ENCODE results near the gene OSBPL10.
"Not testable (repeated sequence)": the region's sequence is repeated elsewhere in the genome, so short reads cannot be mapped to it uniquely, and the experiment has no call there.

The OSBPL10 gene, protein sequence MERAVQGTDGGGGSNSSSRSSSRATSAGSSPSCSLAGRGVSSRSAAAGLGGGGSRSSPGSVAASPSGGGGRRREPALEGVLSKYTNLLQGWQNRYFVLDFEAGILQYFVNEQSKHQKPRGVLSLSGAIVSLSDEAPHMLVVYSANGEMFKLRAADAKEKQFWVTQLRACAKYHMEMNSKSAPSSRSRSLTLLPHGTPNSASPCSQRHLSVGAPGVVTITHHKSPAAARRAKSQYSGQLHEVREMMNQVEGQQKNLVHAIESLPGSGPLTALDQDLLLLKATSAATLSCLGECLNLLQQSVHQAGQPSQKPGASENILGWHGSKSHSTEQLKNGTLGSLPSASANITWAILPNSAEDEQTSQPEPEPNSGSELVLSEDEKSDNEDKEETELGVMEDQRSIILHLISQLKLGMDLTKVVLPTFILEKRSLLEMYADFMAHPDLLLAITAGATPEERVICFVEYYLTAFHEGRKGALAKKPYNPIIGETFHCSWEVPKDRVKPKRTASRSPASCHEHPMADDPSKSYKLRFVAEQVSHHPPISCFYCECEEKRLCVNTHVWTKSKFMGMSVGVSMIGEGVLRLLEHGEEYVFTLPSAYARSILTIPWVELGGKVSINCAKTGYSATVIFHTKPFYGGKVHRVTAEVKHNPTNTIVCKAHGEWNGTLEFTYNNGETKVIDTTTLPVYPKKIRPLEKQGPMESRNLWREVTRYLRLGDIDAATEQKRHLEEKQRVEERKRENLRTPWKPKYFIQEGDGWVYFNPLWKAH

DNA sequence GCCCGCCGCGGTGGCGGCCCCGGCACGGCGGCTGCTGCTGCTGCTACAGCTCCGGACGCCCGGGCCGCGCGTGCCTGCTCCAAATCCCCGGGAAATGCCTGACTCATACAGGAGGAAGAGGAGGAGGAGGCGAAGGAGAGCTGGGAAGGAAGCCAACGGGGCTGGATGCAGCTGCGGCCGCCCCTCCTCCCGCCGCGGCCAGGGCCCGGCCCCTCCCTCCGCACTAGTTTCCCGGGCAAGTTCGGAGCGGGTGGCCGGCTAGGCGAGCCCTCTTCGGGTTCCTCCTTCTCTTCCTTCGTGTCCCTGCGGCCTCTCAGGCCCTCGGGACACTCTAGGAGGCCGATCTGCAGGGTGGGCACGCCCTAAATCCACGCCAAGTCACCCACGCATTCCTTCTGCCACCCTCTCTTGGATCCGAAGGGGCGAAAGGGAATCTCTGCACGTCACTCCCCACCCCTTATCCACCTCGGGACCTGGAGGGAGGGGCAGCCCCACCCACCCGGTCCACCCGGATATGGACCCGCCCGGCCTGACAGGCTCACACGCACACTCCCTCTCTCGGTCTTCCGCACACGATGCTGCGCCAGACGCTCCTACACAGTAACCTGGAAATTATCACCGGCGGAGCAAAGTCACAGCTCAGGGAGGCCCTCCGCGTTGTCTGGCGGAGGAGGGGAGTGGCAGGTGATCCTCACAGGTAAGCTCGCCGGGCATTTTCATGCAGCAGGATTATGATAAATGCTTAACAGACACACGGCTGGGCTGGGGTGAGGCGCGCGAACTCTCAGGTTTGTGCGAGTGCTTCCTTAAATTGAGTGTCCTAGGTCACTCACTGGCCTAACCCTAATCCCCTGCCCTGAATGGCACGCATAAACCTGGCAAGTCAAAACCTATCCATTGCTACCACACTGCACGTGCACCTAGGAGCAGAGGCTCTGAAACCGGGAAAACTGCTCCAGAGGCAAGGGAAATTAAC, at the start of gene OSBPL10, which contains the start of gene ZNF860:
Gene OSBPL10 (minus strand): TSS at position 57 of the 976 bp plus-strand sequence. CDS start 83 bp downstream, outside the sequence.
Gene ZNF860 (plus strand): TSS at position 545 of the 976 bp plus-strand sequence. CDS start 7,330 bp downstream, outside the sequence.
- DNase-seq: peak; percentile 14

DNA sequence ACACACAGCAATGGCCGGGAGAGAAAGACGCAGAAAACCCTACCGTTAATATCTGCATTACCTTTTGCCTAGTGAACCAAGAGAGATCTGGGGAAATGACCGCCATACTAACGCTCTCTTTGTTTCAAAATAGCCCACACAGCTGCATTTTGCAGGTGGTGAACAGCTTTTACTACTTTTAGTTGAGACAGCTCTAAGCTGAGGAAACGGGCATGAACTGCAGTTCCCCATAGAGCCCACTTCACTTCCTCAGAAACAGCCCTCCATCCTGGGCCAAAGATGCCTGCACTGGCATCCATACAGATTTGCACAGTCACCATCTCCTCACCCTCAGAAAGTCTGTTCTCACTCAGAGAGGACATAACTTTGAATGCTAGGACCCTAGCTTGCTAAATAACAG, 45.5 kb upstream of the OSBPL10 start:
- no peak for DNase-seq

DNA sequence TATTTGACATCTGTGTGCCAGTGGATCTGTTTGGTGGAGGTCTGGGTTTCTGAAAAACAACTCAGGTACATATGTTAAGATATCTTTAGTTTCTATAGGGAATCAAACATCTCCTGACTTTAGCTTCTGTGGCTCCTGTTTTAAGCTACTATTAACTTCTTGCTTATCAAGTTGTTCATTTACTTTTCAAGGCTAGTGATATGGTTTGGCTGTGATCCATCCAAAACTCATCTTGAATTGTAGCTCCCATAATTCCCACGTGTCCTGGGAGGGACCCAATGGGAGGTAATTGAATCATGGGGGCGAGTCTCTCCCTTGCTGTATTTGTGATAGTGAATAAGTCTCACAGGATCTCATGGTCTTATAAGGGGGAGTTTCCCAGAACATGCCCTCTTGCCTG, 41.9 kb upstream of the OSBPL10 start:
- no peak for DNase-seq

DNA sequence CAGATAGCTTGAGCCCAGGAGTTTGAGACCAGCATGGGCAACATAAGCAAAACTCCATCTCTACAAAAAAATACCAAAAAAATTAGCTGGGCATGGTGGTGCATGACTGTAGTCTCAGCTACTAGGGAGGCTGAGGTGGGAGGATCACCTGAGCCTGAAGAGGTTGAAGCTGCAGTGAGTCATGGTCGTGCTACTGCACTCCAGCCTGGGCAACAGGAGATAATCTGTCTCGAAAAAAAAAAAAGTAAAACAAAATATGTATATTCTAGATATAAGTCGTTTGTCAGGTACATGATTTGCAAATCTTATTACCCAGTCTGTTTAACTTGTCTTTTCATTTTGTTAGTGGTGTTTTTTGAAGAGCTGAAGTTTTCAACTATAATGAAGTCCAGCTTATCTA, 40.7 kb upstream of the OSBPL10 start:
- no peak for DNase-seq

DNA sequence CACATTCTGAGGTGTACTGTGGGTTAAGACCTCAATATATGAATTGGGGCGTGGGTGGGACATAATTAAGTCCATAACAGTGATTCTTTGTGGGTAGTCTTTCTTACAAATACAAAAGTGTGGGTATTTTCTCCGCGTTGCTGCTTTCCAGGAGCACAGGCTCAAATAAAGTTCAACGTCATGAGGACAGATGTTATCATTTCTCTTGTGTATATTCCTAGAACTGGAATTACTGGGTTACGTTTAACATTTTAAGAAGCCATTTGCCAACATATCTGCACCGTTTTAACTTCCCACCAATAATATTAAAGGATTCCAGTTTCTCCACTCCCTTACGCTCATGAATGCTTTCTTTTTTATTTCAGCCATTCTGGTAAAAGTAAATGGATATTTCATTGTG, 40.1 kb upstream of the OSBPL10 start:
- no peak for DNase-seq

DNA sequence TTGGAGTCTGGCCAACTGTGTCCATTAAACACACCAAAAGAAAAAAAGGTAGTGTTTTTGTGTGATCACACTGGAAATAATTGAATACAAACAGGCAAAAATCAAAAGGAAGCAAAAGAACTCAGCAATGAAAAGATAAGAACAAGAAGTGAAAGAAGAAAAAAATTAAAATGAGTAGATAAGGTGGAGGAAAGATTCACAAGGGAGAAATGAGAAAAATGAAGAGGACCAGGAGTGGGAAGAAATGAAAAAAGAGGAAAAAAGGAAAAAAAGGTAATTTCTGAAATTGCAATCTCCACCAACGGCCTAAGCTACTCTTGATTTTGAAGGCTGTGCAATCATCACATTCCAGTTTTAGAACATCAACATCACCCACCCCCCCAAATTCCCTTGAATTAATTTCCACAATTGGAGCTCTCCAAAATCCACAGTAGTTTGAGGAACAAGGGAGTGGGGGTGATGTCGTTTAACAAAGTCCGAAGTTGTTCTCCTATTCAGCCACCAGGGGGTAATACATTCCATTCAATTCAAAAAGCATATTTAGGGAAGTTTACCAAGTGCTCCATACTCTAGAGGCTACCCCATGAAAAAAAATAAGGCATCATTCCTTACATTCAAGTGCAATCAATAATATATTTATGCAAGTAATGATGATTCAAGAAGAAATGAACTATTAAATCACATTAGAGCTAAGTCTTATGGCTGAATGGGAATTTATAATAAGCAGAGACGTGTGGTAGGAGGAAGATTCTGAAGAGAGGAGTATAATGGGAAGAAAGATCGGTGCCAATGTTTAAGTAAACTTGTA, 37.9 kb upstream of the OSBPL10 start:
- peak; percentile 9 for DNase-seq

DNA sequence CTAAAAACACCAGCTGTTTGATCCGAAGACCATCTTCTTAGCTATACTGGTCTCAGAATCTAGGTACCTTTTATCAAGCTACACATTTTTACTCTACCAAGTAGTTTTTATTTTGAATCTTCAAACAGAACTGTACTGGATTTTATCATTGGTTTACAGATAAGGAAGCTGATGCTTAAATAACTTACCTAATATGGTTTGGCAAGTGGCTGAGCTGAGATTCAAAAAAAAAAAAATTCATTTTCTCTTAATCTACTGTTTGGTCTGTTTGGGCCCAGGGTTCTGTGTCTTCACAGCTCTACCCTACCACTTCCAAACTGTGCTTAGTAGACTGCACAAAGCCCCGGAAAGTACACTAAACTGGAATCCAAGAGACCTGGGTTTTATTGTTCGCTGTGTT, 36.2 kb upstream of the OSBPL10 start:
- DNase-seq: no peak

DNA sequence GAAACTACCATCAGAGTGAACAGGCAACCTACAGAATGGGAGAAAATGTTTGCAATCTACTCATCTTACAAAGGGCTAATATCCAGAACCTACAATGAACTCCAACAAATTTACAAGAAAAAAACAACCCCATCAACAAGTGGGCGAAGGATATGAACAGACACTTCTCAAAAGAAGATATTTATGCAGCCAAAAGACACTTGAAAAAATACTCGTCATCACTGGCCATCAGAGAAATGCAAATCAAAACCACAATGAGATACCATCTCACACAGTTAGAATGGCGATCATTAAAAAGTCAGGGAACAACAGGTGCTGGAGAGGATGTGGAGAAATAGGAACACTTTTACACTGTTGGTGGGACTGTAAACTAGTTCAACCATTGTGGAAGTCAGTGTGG, 34.6 kb upstream of the OSBPL10 start:
- DNase-seq: not testable (repeated sequence)

DNA sequence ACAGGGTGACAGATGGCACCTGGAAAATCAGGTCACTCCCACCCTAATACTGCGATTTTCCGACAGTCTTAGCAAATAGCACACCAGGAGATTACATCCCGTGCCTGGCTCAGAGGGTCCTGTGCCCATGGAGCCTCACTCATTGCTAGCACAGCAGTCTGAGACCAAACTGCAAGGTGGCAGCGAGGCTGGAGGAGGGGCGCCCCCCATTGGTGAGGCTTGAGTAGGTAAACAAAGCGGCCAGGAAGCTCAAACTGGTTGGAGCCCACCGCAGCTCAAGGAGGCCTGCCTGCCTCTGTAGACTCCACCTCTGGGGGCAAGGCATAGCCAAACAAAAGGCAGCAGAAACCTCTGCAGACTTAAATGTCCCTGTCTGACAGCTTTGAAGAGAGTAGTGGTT, 29.6 kb upstream of the OSBPL10 start:
- not testable (repeated sequence) for DNase-seq

DNA sequence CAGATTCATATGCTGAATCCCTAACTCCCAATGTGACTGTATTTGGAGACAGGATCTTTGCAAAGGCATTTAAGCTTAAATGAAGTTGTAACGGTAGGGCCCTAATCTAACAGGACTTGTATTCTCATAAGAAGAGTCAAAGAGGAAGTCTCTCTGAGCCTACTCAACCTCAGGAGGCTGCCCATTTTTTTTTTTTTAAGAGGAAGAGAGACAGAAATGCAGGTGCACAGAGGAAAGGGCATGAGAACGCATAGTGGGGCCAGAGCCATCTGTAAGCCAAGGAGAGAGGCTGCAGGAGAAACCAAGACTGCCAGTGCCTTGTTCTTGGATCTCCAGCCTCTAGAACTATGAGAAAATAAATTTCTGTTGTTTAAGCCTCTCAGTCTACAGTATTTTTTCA, 28.9 kb upstream of the OSBPL10 start:
- DNase-seq: no peak

DNA sequence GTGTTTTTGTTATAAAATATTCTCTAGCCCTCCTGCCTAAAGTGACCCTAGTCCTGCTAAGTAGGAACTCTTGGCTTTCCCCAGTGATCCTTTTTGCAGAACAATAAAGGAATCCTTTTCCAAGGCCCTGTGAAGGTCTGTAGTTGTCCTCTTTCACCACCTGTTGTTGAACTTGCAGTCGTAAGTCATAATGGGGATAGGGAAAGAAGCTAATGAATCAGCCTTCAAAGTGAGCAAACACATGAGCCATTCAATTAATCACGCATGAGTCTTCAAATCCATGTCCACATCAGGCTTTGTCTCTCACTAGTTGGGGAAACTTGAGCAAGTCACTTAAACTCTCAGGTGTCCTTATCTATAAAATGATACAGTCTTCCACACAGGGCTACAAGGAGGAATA, 28.0 kb upstream of the OSBPL10 start:
- no peak for DNase-seq

DNA sequence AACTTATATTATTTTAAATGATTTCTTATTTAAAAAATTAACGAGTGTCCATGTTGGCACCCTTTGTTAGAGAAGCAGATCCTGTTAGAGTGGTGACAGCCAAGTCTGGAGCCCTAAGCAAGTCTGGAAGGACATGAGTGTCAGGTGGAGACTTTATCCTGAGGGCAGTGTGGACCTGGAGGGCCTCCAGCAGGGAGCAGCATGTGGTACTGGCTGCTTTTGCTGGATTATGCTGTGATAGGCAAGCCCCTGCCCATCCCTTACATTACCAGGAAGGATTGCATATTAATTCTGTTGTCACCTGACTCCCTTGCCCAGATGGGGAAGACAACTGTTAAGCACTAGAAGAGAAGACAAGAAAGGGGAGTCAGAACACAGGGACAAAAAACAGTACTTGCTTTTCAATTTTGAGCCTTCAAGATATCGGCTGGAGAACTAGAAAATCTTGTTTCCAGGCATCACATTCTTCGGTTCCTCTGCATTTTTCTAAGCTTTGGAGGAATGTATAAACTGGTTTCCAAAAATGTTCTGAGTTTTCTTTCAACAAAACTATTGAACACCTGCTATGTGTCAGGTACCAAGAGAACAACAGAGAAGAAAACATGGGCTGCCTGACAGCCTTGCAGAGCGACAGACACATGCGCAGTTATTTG, 23.2 kb upstream of the OSBPL10 start:
- DNase-seq: peak; percentile 75

DNA sequence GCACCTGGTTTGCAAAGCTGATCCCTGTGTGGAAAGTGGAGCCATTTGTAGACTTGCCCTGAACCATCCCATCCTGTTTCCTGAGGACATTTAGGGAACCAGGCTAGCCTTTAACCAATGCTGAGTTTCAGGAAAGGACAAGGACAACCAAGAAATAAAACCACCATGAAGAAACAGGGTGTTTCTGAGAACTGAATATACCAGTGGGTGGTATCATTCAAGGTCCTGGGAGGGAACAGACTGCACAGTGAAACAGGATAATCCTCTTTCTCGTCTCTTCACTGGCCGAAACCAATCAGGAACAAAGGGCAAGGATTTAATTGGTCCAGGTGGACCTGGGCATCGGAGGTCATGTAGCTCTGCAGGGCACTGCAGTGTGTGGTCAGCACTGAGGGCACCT, 22.3 kb upstream of the OSBPL10 start:
- DNase-seq: no peak

DNA sequence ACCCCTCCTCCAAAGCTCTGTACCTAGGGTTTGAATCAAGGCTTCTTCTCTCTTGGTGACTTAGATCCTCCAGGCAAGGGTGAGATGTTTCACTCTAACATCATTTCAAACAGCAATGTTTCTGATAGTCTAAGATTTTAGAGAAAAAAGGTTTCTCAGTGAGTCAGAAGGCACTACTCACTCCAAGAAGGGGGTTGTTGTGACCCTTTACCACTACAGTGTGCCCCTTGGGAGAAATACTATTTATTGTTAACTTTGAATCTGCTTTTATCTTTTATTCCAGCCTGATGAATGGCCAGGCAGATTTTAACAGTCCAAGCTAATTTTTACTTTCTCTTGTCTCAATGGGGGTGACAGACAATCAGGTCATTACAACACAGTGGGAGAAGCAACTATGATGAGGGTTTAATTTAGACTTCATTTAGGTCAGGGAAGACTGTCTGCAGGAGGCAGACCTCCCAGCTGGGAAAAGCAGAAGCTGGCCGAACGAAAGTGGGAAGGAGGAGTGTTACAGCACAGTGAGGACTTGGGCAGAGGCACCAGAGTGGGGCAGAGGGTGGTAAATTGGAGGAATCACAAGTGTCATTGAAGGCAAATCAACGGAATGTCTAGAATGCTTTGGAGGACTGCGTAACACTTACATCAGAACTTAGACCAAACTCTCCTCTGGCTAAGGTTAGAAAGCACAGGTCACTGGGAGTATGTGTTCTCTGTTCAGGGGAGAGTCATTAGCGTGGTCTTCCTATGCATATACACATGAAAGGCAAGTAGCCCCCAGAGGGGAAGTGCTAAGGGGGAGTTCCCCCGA, 21.7 kb upstream of the OSBPL10 start:
- no peak for DNase-seq

DNA sequence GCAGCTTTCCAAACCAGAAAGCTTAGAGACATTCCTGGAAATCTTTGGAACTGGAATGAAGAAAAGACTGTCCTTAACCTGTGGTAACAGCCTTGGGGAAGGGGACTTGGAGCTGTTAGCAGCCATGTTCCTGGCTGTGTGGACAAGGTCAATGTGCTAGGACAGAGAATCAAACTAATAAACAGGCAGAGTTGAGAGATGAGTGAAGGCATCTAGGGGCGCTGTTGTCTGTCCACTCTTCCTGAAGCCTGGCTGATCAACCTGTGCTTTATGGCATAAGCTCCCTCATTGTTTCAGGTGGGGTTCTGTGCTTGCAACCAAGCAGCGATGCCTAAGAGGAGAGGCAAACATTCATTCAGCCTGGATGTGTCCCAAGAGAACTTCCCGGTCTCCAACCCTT, 19.8 kb upstream of the OSBPL10 start:
- no peak for DNase-seq

DNA sequence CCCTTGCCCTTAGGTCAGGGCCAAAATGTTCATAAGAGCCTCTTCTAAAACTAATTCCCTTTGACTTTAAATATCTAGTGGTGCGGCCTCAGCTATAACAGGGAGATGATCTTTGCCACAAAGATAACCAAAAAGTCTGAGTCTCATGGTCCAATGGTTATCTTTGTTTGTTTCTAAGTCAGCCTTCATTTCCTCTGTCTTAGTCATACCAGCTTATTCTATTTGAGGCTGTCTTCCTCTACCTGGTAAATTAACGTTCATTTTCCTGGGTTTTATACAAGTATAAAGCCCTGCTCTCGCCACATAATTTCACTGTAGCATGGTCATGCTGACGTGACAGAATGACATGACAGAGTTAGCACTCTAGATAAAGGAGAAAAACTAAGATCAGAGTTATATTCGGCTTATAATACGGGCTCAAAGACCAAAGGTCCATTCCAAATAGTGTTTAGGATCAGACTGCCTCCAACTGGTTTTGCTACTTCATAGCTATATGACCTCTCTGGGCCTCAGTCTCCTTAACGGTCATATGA, 18.9 kb upstream of the OSBPL10 start:
- DNase-seq: no peak

DNA sequence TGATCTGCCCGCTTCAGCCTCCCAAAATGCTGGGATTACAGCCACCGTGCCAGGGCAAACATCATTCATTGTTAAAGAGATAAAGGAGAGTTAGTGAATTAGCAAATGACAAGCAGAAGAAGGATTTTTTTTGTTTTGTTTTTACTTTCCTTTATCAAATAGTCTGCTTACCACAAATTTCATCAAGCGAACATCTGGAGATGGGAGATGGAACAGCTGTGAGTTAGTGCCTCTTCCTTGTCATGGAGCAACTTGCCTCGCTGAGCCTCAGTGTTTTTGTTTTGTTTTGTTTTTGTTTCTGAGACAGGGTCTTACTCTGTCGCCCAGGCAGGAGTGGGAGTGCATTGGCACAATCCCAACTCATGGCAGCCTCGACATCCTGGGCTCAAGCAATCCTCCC, 16.4 kb upstream of the OSBPL10 start:
- no peak for DNase-seq

DNA sequence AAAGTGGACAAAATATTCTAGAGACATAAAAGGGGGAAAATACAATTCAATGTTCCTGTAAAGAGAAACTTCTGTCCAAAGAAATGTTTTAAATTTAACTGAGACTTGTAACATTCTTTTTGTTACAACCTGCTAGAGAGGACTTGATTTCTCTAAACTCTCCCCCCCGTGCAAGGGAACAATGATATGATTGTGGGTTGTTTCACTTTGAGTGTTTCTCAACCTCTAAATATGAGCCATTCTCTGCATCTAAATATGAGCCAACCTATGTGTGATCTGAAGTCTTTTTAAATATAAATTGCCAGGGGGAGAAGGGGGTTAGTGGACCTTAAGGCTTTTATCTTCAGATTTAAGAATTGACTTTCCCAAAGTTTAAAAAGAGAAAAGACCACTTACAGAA, 15.1 kb upstream of the OSBPL10 start:
- no peak for DNase-seq

DNA sequence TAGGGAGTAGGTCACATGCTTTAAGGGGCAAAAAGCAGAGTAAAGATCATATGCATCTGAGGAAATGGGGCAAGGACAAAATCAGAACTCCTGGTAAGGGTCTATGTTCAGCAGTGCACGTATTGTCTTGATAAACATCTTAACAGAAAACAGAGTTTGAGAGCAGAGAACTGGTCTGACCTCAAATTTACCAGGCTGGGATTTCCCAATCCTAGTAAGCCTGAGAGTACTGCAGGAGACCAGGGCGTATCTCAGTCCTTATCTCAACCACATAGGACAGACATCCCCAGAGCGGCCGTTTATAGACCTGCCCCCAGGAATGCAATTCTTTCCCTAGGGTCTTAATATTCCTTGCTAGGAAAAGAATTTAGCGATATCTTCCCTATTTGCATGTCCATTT, 14.0 kb upstream of the OSBPL10 start:
- DNase-seq: not testable (repeated sequence)

DNA sequence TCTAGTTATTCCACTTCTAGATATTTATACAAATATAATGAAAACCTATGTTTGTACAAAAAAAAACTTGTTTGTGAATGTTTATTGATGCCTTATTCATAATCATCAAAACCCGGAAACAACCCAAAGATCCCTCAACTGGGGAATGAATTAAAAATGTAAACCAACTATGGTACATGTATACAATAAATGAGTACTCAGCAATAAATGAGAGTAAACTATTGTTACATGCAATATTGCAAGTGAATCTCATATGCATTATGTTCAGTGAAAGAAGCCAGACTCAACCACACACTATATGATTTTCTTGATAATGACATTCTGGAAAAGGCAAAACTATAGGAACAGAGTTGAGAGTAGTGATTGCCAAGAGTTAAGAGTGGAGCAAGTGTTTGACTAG, 12.8 kb upstream of the OSBPL10 start:
- DNase-seq: no peak
